ENCODE results near the gene CTNNBL1. TPM values are rescaled to one million over a fixed set of nuclear protein-coding genes. Genes with fewer than 3 reads are reported as not detected.

The CTNNBL1 gene
- total and polyA plus RNA-seq, 8 donors: 10.5 to 148 (median 42.0) TPM

GRCh38 chr20:37729452-37729851, 35.6 kb downstream of the CTNNBL1 start:
- no peak overlapping the region for H3K4me3 ChIP-seq
- 25 to 51% (median 38%) methylated on average over 4 of the region's 4 CpGs for WGBS, 5 donors
- peaks cover 16 to 80% (median 49%) of the 10 kb centered on the region in 4 donors for H3K4me1 ChIP-seq
- DNase-seq: no peak
- H3K9me3 ChIP-seq: no peaks in the 10 kb centered on the region
- peak overlapping the region in 1 of 5 donors; percentile 28 for H3K27ac ChIP-seq
- H3K36me3 ChIP-seq: peaks cover 0 to 18% (median 13%) of the 10 kb centered on the region in 4 donors
- no peak for TF ChIP-seq POLR2A (IDR thresholded peaks at IDR 0.05)
- TF ChIP-seq EP300 (IDR thresholded peaks at IDR 0.05): no peak
- no peak for TF ChIP-seq POLR2AphosphoS5 (IDR thresholded peaks at IDR 0.05)
- no peak for TF ChIP-seq CTCF (IDR thresholded peaks at IDR 0.05)
- intact Hi-C loops (cut with DNase I; ENCODE audit: low total_unique reads): no loop called here
- no peaks in the 10 kb centered on the region for H3K27me3 ChIP-seq

GRCh38 chr20:37729909-37730308, 36.1 kb downstream of the CTNNBL1 start:
- H3K36me3 ChIP-seq: peaks cover 0 to 19% (median 14%) of the 10 kb centered on the region in 4 donors
- peak overlapping the region in 1 of 5 donors; percentile 28 for H3K27ac ChIP-seq
- TF ChIP-seq EP300 (IDR thresholded peaks at IDR 0.05) (no peak), POLR2AphosphoS5 (IDR thresholded peaks at IDR 0.05) (no peak), CTCF (IDR thresholded peaks at IDR 0.05) (no peak), POLR2A (IDR thresholded peaks at IDR 0.05) (no peak)
- no peak overlapping the region for H3K4me3 ChIP-seq
- no peaks in the 10 kb centered on the region for H3K9me3 ChIP-seq
- no peak for DNase-seq
- H3K27me3 ChIP-seq: no peaks in the 10 kb centered on the region
- intact Hi-C loops (cut with DNase I; ENCODE audit: low total_unique reads): no loop called here
- peaks cover 11 to 80% (median 49%) of the 10 kb centered on the region in 4 donors for H3K4me1 ChIP-seq
- 66 to 79% (median 70%) methylated on average over 3 of the region's 3 CpGs for WGBS, 5 donors

GRCh38 chr20:37733416-37733815, 39.6 kb downstream of the CTNNBL1 start:
- TF ChIP-seq EP300 (IDR thresholded peaks at IDR 0.05): no peak
- TF ChIP-seq POLR2A (IDR thresholded peaks at IDR 0.05): no peak
- no peaks in the 10 kb centered on the region for H3K27me3 ChIP-seq
- no peak overlapping the region for H3K4me3 ChIP-seq
- intact Hi-C loops (cut with DNase I; ENCODE audit: low total_unique reads): no loop called here
- no peaks in the 10 kb centered on the region for H3K9me3 ChIP-seq
- H3K27ac ChIP-seq: no peak overlapping the region
- WGBS, 5 donors: 74 to 86% (median 81%) methylated on average over 4 of the region's 4 CpGs
- H3K36me3 ChIP-seq: peaks cover 10 to 48% (median 39%) of the 10 kb centered on the region in 4 donors
- DNase-seq: no peak
- H3K4me1 ChIP-seq: peaks cover 0 to 60% (median 35%) of the 10 kb centered on the region in 4 donors

- WGBS, 5 donors: 76 to 81% (median 80%) methylated on average over 8 of the region's 8 CpGs
- Histone ChIP-seq H3K9me3 (no peaks in the 10 kb centered on the region), H3K4me3 (no peak overlapping the region), H3K27me3 (no peaks in the 10 kb centered on the region), H3K36me3 (peaks cover 17 to 58% (median 49%) of the 10 kb centered on the region in 4 donors), H3K27ac (peak overlapping the region in 1 of 5 donors; percentile 32), H3K4me1 (peaks cover 0 to 57% (median 27%) of the 10 kb centered on the region in 4 donors)
- TF ChIP-seq POLR2AphosphoS5 (IDR thresholded peaks at IDR 0.05): no peak
- no peak for TF ChIP-seq EP300 (IDR thresholded peaks at IDR 0.05)
- no peak for TF ChIP-seq POLR2A (IDR thresholded peaks at IDR 0.05)
- no peak for TF ChIP-seq CTCF (IDR thresholded peaks at IDR 0.05)
- intact Hi-C loops (cut with DNase I; ENCODE audit: low total_unique reads): no loop called here
- DNase-seq: no peak
Observed at GRCh38 chr20:37734228-37734985, 40.6 kb downstream of the CTNNBL1 start.

- H3K27ac ChIP-seq: no peak overlapping the region
- no peak overlapping the region for H3K4me3 ChIP-seq
- no peak for TF ChIP-seq CTCF (IDR thresholded peaks at IDR 0.05)
- TF ChIP-seq POLR2A (IDR thresholded peaks at IDR 0.05): no peak
- TF ChIP-seq POLR2AphosphoS5 (IDR thresholded peaks at IDR 0.05): no peak
- TF ChIP-seq EP300 (IDR thresholded peaks at IDR 0.05): no peak
- peaks cover 0 to 50% (median 16%) of the 10 kb centered on the region in 4 donors for H3K4me1 ChIP-seq
- H3K36me3 ChIP-seq: peaks cover 17 to 63% (median 54%) of the 10 kb centered on the region in 4 donors
- DNase-seq: no peak
- H3K27me3 ChIP-seq: no peaks in the 10 kb centered on the region
- H3K9me3 ChIP-seq: no peaks in the 10 kb centered on the region
- intact Hi-C loops (cut with DNase I; ENCODE audit: low total_unique reads): no loop called here
Observed at GRCh38 chr20:37735541-37735940, 41.7 kb downstream of the CTNNBL1 start.

Measured in stomach (tissue), 9 donors.